ENCODE data around the gene ABHD1.

ABHD1 gene

GRCh38 chr2:27138111-27138510 is 14.5 kb downstream of the ABHD1 start:
- no peak for DNase-seq

GRCh38 chr2:27139310-27139709 is 15.7 kb downstream of the ABHD1 start, which contains the start of gene PRR30:
TSS of gene PRR30 (minus strand) at chr2:27139410. CDS start at chr2:27138329, 1,081 bp downstream.
- no peak for DNase-seq

GRCh38 chr2:27143285-27143684 is 19.7 kb downstream of the ABHD1 start:
- no peak for DNase-seq

- peak; percentile 51 for DNase-seq
Observed at GRCh38 chr2:27145682-27146081, 22.1 kb downstream of the ABHD1 start.

- no peak for DNase-seq
Observed at GRCh38 chr2:27147935-27148334, 24.3 kb downstream of the ABHD1 start.

- no peak for DNase-seq
Observed at GRCh38 chr2:27148801-27149439, 25.3 kb downstream of the ABHD1 start, which contains the start of gene TCF23. TSS of gene TCF23 (plus strand) at chr2:27149004. CDS start at chr2:27149134, 130 bp downstream.

GRCh38 chr2:27149570-27150405 is 26.2 kb downstream of the ABHD1 start:
- no peak for DNase-seq

- no peak for DNase-seq
Observed at GRCh38 chr2:27150639-27151230, 27.1 kb downstream of the ABHD1 start.

- no peak for DNase-seq
Observed at GRCh38 chr2:27152102-27152795, 28.6 kb downstream of the ABHD1 start.

- peak; percentile 89 for DNase-seq
Observed at GRCh38 chr2:27152796-27153464, 29.3 kb downstream of the ABHD1 start.

- DNase-seq, result no peak
Observed at GRCh38 chr2:27154488-27154887, 30.9 kb downstream of the ABHD1 start.

- peak; percentile 44 for DNase-seq
Observed at GRCh38 chr2:27155069-27155520, 31.5 kb downstream of the ABHD1 start.

- no peak for DNase-seq
Observed at GRCh38 chr2:27158468-27158867, 34.9 kb downstream of the ABHD1 start.

- no peak for DNase-seq
Observed at GRCh38 chr2:27159271-27159670, 35.7 kb downstream of the ABHD1 start.

GRCh38 chr2:27160191-27160590 is 36.6 kb downstream of the ABHD1 start:
- DNase-seq, result no peak

- no peak for DNase-seq
Observed at GRCh38 chr2:27162151-27163121, 38.8 kb downstream of the ABHD1 start.

GRCh38 chr2:27164960-27165763 is 41.5 kb downstream of the ABHD1 start:
- DNase-seq, result no peak

- no peak for DNase-seq
Observed at GRCh38 chr2:27170581-27171337, 47.1 kb downstream of the ABHD1 start.

- no peak for DNase-seq
Observed at GRCh38 chr2:27171351-27171848, 47.8 kb downstream of the ABHD1 start.

All from NCI-H2171 treated with DMSO at 0.1 percent for 48 hours (cell line).